ENCODE results near the gene PTPRT.

GRCh38 chr20:42474646-42475045 is 715.1 kb downstream of the PTPRT start:
- no peak for TF ChIP-seq REST (IDR thresholded peaks at IDR 0.05; ENCODE audit: low read depth, low read length)
- TF ChIP-seq USF2 (IDR thresholded peaks at IDR 0.05; ENCODE audit: borderline replicate concordance, low read depth, low read length), result no peak
- no peak for TF ChIP-seq MAX (IDR thresholded peaks at IDR 0.05; ENCODE audit: low read depth)
- TF ChIP-seq TCF12 (IDR thresholded peaks at IDR 0.05), result no peak
- no peak for TF ChIP-seq EZH2phosphoT487 (IDR thresholded peaks at IDR 0.05; ENCODE audit: borderline replicate concordance, low read depth)
- TF ChIP-seq CTCF (IDR thresholded peaks at IDR 0.05), result no peak

All from SK-N-SH (cell line).